HG03045 (cell line): ENCODE results near the gene POU5F1.
"Not testable (repeated sequence)": the region's sequence is repeated elsewhere in the genome, so short reads cannot be mapped to it uniquely, and the experiment has no call there.

Experiments used
- ATAC-seq: cut with Tn5 transposase; IDR thresholded peaks from one replicate; pipeline ENCODE4 v1.9.1; 2021; ENCODE audit warnings: mild to moderate bottlenecking, moderate library complexity; ENCODE audit not compliant: unreplicated experiment

Gene POU5F1

GRCh38 chr6:31169123-31169857 lies 1.2 kb downstream of the POU5F1 start:
- no peak for ATAC-seq

- ATAC-seq = no peak
Observed at GRCh38 chr6:31168606-31169005, 1.9 kb downstream of the POU5F1 start.

GRCh38 chr6:31165986-31166385 lies 4.5 kb downstream of the POU5F1 start:
- no peak for ATAC-seq

- peak; percentile 62 for ATAC-seq
Observed at GRCh38 chr6:31165064-31165832, 5.2 kb downstream of the POU5F1 start.

GRCh38 chr6:31164475-31165063 lies 5.9 kb downstream of the POU5F1 start:
- ATAC-seq = not testable (repeated sequence)

- no peak for ATAC-seq
Observed at GRCh38 chr6:31163922-31164321, 6.6 kb downstream of the POU5F1 start.

GRCh38 chr6:31162463-31163165 lies 7.9 kb downstream of the POU5F1 start:
- no peak for ATAC-seq

GRCh38 chr6:31161216-31162126 lies 9.0 kb downstream of the POU5F1 start:
- no peak for ATAC-seq

- no peak for ATAC-seq
Observed at GRCh38 chr6:31158863-31159855, 11.3 kb downstream of the POU5F1 start.

- ATAC-seq = peak; percentile 84
Observed at GRCh38 chr6:31158140-31158862, 12.2 kb downstream of the POU5F1 start, which contains the start of gene TCF19. TCF19 (plus strand) TSS chr6:31158589; CDS start chr6:31159470, 881 bp downstream.

GRCh38 chr6:31157513-31158139 lies 12.9 kb downstream of the POU5F1 start, which contains the start of gene CCHCR1:
CCHCR1 (minus strand) TSS chr6:31157802; CDS start chr6:31157600, 202 bp downstream.
- no peak for ATAC-seq

GRCh38 chr6:31156641-31157040 lies 13.8 kb downstream of the POU5F1 start:
- no peak for ATAC-seq

- ATAC-seq = no peak
Observed at GRCh38 chr6:31154436-31154835, 16.0 kb downstream of the POU5F1 start.

GRCh38 chr6:31152781-31153180 lies 17.7 kb downstream of the POU5F1 start:
- ATAC-seq = no peak

- ATAC-seq = no peak
Observed at GRCh38 chr6:31149827-31150447, 20.5 kb downstream of the POU5F1 start.

- no peak for ATAC-seq
Observed at GRCh38 chr6:31145386-31145785, 25.1 kb downstream of the POU5F1 start.

- ATAC-seq = no peak
Observed at GRCh38 chr6:31144970-31145340, 25.5 kb downstream of the POU5F1 start.
